Muscle of leg (tissue), 11 donors: ENCODE measurements around the gene LAT. TPM values are rescaled to one million over a fixed set of nuclear protein-coding genes. Genes with fewer than 3 reads are reported as not detected.
"Not testable (repeated sequence)": the region's sequence is repeated elsewhere in the genome, so short reads cannot be mapped to it uniquely, and the experiment has no call there.

Experiments
- DNase-seq: peaks from one replicate; pipeline ENCODE4 v3.0.0; 2013
- H3K27ac ChIP-seq: one replicate; pipeline ENCODE4 v1.5.1; 2013; ENCODE audit warnings: mild to moderate bottlenecking, low read length, control low read depth
- H3K27me3 ChIP-seq: one replicate; pipeline ENCODE4 v1.6.1; 2013; ENCODE audit warnings: low read length; ENCODE audit not compliant: control insufficient read depth, insufficient read depth
- H3K36me3 ChIP-seq: one replicate; pipeline ENCODE4 v1.6.1; 2013; ENCODE audit warnings: low read length; ENCODE audit not compliant: control insufficient read depth, insufficient read depth
- H3K4me1 ChIP-seq: one replicate; pipeline ENCODE4 v1.6.1; 2013; ENCODE audit warnings: low read length; ENCODE audit not compliant: control insufficient read depth, insufficient read depth
- H3K4me3 ChIP-seq: one replicate; pipeline ENCODE4 v1.5.1; 2013; ENCODE audit warnings: low read length, control low read depth
- H3K9me3 ChIP-seq: replicated peaks from 2 replicates; pipeline ENCODE4 v1.6.1; 2013; ENCODE audit warnings: low read depth, low read length; ENCODE audit not compliant: control insufficient read depth
- WGBS: methylation state at CpG from one replicate; pipeline ENCODE4 v1.1.5; 2013; ENCODE audit warnings: missing lambda C conversion rate; ENCODE audit not compliant: insufficient coverage; 5-methylcytosine and 5-hydroxymethylcytosine counted together
- polyA plus RNA-seq, 8 donors: library from polyadenylated mRNA; unstranded; fragments of 120-200 nt; gene quantifications; one replicate each; pipeline versions ENCODE4 v1.2.1 to v1.2.3, GENCODE V29; 2013; ENCODE audit warnings: inconsistent platforms in 1 of 8, low replicate concordance in 1 of 8; ENCODE audit not compliant: insufficient read length in 8 of 8, insufficient read depth in 1 of 8
- total RNA-seq: library from RNA; stranded (reverse); fragments of 120-200 nt; gene quantifications from one replicate; pipeline ENCODE4 v1.2.4, GENCODE V29; 2013

Gene LAT
- total and polyA plus RNA-seq, 9 donors, result 1.4 to 3.9 (median 3.2) TPM

GRCh38 chr16:28950648-28951409 lies 34.0 kb upstream of the LAT start, which contains the start of gene NFATC2IP:
Gene NFATC2IP, plus strand, starts transcription at chr16:28950937. Its CDS starts 75 bp downstream, at chr16:28951012.
- peak; percentile 100 for DNase-seq
- Histone ChIP-seq H3K4me3 (peak within 1 kb of the TSS; percentile 82), H3K27me3 (no peaks in the 10 kb centered on the region), H3K27ac (peak within 1 kb of the TSS; percentile 50), H3K4me1 (peaks cover 15% of the 10 kb centered on the region), H3K9me3 (no peaks in the 10 kb centered on the region), H3K36me3 (peaks cover 33% of the 10 kb centered on the region)
- WGBS, result under 1% methylated on average over 76 of the region's 79 CpGs

- WGBS, result 2% methylated on average over 16 of the region's 17 CpGs
- peak overlapping the region; percentile 82 for H3K4me3 ChIP-seq
- DNase-seq, result no peak
- H3K9me3 ChIP-seq, result no peaks in the 10 kb centered on the region
- H3K4me1 ChIP-seq, result peaks cover 14% of the 10 kb centered on the region
- H3K27me3 ChIP-seq, result no peaks in the 10 kb centered on the region
- H3K27ac ChIP-seq, result no peak overlapping the region
- peaks cover 39% of the 10 kb centered on the region for H3K36me3 ChIP-seq
Measured at GRCh38 chr16:28951410-28951943, 33.4 kb upstream of the LAT start.

- Histone ChIP-seq H3K4me1 (no peaks in the 10 kb centered on the region), H3K36me3 (peaks cover 78% of the 10 kb centered on the region), H3K27ac (no peak overlapping the region), H3K27me3 (no peaks in the 10 kb centered on the region), H3K4me3 (no peak overlapping the region), H3K9me3 (no peaks in the 10 kb centered on the region)
- no peak for DNase-seq
- 95% methylated on average over 4 of the region's 9 CpGs for WGBS
Measured at GRCh38 chr16:28958216-28958615, 26.6 kb upstream of the LAT start.

DNA sequence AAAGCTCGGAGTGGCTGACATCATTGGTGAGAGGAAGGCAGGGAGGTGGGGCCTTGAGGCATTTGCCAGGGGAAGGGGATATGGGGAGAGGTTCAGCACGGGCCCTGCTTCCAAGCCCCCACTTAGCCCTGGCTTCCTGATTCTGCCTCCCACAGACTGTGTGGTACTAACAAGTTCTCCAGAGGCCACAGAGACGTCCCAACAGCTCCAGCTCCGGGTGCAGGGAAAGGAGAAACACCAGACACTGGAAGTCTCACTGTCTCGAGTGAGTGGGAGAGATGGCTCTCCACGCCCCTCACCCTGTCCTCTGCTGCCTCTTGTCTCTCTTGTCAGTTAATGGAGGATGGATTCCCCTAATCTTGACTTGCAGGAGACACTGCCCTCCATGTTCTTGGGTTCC lies 26.0 kb upstream of the LAT start:
- no peaks in the 10 kb centered on the region for H3K27me3 ChIP-seq
- H3K27ac ChIP-seq, result no peak overlapping the region
- peaks cover 78% of the 10 kb centered on the region for H3K36me3 ChIP-seq
- no peak for DNase-seq
- H3K4me3 ChIP-seq, result no peak overlapping the region
- H3K9me3 ChIP-seq, result no peaks in the 10 kb centered on the region
- no peaks in the 10 kb centered on the region for H3K4me1 ChIP-seq
- WGBS, result no CpG with 5 or more reads among the region's 6 CpGs

DNA sequence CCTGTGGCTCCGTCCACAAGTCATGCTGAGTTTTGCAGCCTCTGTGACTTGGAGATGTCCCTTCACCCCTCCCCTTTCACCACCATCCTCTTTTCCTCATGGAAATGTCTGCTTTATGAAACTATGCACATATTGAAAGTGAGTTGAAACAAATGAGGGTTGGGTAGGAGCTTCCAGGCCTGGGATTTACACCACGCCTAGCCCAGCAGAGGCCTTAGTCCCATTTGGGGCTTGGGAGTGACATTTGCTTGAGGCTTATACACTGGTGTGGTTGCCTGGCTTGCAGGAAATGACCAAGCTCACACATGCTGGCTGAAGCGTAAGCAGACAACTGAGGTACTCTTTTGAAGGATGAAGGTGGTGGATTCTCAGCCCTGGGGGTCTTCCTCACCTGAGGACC lies 20.8 kb upstream of the LAT start:
- Histone ChIP-seq H3K9me3 (no peaks in the 10 kb centered on the region), H3K4me1 (no peaks in the 10 kb centered on the region), H3K27ac (no peak overlapping the region), H3K4me3 (no peak overlapping the region), H3K27me3 (no peaks in the 10 kb centered on the region), H3K36me3 (peaks cover 45% of the 10 kb centered on the region)
- 85% methylated on average over 2 of the region's 3 CpGs for WGBS
- no peak for DNase-seq

GRCh38 chr16:28964496-28964895 lies 20.4 kb upstream of the LAT start:
- Histone ChIP-seq H3K4me3 (no peak overlapping the region), H3K27me3 (no peaks in the 10 kb centered on the region), H3K27ac (no peak overlapping the region), H3K9me3 (no peaks in the 10 kb centered on the region), H3K4me1 (no peaks in the 10 kb centered on the region), H3K36me3 (peaks cover 43% of the 10 kb centered on the region)
- DNase-seq, result no peak
- 100% methylated on average over 1 of the region's 2 CpGs for WGBS

DNA sequence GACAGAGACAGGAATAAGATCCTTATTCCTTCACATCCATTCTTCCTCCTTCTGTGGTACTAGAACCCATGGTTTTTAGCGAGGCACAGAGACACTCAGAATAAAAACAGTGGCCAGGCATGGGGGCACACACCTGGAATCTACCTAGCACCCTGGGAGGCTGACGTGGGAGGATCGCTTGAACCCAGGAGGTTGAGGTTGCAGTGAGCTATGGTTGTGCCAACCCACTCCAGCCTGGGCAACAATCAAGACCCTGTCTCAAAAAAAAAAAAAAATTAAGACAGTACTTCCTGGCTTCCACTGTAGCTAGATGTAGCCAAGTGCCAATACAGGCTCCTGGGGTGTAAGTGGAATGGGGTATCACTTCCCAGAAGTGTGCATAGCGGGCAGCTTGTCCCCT lies 17.7 kb upstream of the LAT start:
- H3K9me3 ChIP-seq, result no peaks in the 10 kb centered on the region
- peaks cover 28% of the 10 kb centered on the region for H3K36me3 ChIP-seq
- no CpG with 5 or more reads among the region's 4 CpGs for WGBS
- H3K27me3 ChIP-seq, result no peaks in the 10 kb centered on the region
- DNase-seq, result no peak
- no peak overlapping the region for H3K27ac ChIP-seq
- no peaks in the 10 kb centered on the region for H3K4me1 ChIP-seq
- H3K4me3 ChIP-seq, result no peak overlapping the region

DNA sequence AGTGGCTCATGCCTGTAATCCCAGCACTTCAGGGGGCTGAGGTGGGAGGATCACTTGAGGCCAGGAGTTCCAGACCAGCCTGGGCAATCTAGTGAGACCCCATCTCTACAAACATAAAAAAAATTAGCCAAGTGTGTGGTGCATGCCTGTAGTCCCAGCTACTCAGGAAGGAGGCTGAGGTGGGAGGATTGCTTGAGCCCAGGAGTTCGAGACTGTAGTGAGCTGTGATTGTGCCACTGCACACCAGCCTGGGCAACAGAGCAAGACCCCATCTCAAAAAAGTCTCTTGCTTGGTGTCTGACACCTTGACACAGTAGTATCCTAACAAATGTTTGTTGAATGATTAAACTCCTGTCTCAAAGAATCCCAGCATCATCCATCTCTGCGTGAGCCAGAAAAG lies 15.2 kb upstream of the LAT start:
- WGBS, result 73% methylated on average over 1 of the region's 2 CpGs
- not testable (repeated sequence) for H3K36me3 ChIP-seq, H3K4me3 ChIP-seq, H3K9me3 ChIP-seq, H3K27ac ChIP-seq, DNase-seq, H3K4me1 ChIP-seq, H3K27me3 ChIP-seq

DNA sequence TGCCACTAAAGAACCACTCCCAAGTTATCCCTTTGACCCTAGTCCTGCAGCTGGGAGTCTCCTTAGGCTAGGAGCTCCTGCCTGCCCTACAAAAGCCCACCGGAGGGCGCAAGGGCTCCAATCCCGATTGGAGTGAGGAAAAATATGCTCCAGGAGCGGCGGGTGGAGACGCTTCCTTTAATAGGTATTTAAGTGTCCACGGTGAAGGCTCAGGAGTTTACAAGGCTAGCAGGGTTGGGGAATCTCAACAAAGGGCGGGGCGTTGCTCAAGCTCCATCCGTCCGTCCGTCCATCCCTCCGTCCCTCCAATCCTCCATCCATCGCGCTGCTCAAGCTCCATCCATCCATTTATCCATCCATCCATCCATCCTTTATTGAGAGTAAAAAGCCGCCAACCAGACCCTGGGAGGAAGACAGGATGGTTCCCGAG lies 10.8 kb upstream of the LAT start:
- H3K4me3 ChIP-seq, result peak overlapping the region; percentile 92
- peaks cover 19% of the 10 kb centered on the region for H3K36me3 ChIP-seq
- H3K9me3 ChIP-seq, result no peaks in the 10 kb centered on the region
- H3K27me3 ChIP-seq, result no peaks in the 10 kb centered on the region
- peak overlapping the region; percentile 91 for H3K27ac ChIP-seq
- WGBS, result 0% methylated on average over 3 of the region's 17 CpGs
- peak; percentile 71 for DNase-seq
- H3K4me1 ChIP-seq, result peaks cover 17% of the 10 kb centered on the region

DNA sequence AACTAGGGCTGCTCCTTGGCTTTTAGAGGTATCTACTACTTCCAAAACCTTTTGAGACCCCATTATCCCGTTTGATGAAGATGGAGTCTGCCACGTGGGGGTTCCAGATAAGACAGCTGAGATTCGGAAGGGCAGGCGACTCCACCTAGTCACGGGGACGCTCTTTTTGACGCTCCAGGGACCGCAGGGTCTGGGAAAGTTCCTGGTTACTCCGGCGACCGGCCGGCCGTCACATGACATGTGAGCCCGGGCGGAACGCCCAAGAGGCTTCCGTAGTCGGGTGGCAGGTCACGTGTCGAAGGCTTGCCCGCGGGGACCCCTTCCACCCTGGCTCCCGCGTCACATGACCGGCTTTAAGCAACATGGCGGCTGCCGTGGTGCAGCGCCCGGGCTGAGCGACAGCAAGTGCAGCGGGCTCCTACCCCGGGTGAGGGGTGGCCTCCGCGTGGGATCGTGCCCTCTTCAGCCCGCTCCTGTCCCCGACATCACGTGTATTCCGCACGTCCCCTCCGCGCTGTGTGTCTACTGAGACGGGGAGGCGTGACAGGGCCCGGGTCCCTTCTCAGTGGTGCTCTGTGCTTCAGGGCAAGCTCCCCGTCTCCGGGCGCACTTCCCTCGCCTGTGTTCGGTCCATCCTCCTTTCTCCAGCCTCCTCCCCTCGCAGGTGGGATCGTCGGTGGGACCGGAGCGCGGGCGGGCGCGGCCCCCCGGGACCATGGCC lies 10.3 kb upstream of the LAT start, which contains the start of gene SPNS1:
TSS of gene SPNS1 (plus strand) at position 342 of the 721 bp plus-strand sequence. CDS start at position 716, 374 bp downstream.
- Histone ChIP-seq H3K27ac (peak within 1 kb of the TSS; percentile 91), H3K4me3 (peak within 1 kb of the TSS; percentile 92), H3K4me1 (peaks cover 17% of the 10 kb centered on the region), H3K36me3 (peaks cover 25% of the 10 kb centered on the region), H3K9me3 (no peaks in the 10 kb centered on the region), H3K27me3 (no peaks in the 10 kb centered on the region)
- peak; percentile 99 for DNase-seq
- WGBS, result under 1% methylated on average over 59 of the region's 60 CpGs
